ENCODE results near the gene GPER1. TPM values are rescaled to one million over a fixed set of nuclear protein-coding genes. Genes with fewer than 3 reads are reported as not detected.
"Not testable (repeated sequence)": the region's sequence is repeated elsewhere in the genome, so short reads cannot be mapped to it uniquely, and the experiment has no call there.

GPER1 gene
- total and polyA plus RNA-seq, 7 donors = 3.5 to 15.8 (median 4.6) TPM

DNA sequence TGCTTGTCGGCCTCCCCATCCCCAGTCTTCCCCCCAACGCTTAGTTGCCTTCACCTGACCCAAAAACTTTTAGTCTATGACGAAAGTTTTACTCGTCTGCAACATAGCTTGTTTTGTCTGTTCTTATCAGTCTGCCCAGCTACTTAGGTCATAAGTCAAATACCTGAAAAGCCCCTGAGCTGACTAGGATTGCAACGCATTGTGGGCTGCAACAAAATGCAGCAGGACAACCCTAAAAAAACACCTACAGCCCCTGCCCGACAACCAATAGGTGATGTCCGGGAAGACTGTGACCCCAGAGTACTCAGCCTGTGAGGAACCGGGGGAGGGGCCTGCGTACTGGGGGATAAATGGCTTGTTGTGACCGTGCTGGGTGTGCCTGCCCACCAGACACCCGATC, 19.3 kb upstream of the GPER1 start:
- Histone ChIP-seq H3K27me3 (no peaks in the 10 kb centered on the region), H3K9me3 (no peaks in the 10 kb centered on the region), H3K27ac (no peak overlapping the region), H3K36me3 (no peaks in the 10 kb centered on the region), H3K4me1 (peaks cover 0 to 21% (median 11%) of the 10 kb centered on the region in 4 donors), H3K4me3 (no peak overlapping the region)
- DNase-seq = no peak
- WGBS, 2 donors = 85 to 88% methylated on average over 11 of the region's 11 CpGs
- no peak for TF ChIP-seq POLR2A (IDR thresholded peaks at IDR 0.05)
- TF ChIP-seq, protein P1, sequence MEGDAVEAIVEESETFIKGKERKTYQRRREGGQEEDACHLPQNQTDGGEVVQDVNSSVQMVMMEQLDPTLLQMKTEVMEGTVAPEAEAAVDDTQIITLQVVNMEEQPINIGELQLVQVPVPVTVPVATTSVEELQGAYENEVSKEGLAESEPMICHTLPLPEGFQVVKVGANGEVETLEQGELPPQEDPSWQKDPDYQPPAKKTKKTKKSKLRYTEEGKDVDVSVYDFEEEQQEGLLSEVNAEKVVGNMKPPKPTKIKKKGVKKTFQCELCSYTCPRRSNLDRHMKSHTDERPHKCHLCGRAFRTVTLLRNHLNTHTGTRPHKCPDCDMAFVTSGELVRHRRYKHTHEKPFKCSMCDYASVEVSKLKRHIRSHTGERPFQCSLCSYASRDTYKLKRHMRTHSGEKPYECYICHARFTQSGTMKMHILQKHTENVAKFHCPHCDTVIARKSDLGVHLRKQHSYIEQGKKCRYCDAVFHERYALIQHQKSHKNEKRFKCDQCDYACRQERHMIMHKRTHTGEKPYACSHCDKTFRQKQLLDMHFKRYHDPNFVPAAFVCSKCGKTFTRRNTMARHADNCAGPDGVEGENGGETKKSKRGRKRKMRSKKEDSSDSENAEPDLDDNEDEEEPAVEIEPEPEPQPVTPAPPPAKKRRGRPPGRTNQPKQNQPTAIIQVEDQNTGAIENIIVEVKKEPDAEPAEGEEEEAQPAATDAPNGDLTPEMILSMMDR (IDR thresholded peaks at IDR 0.05) = no peak
- TF ChIP-seq EP300 (IDR thresholded peaks at IDR 0.05) = no peak
- TF ChIP-seq POLR2AphosphoS5 (IDR thresholded peaks at IDR 0.05) = no peak
- intact Hi-C loops (cut with DNase I) = no loop called here

DNA sequence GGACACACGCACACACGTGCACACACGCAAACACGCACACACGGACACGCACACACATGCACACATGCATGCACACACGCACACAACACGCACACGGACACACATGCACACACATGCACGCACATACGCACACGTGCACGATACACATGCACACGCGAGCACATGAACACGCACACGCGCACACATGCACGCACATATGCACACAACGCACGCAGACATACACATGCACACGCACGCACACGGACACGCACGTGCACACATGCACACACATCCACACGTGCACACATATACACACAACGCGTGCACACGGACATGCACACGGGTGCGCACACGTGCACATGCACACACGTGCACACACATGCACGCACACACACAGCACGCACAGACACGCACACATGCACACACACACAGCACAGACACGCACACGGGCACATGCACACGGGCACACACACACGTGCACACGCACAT, 17.3 kb upstream of the GPER1 start:
- H3K36me3 ChIP-seq = no peaks in the 10 kb centered on the region
- intact Hi-C loops (cut with DNase I) = no loop called here
- WGBS, 2 donors = 93 to 95% methylated on average over 42 of the region's 42 CpGs
- H3K9me3 ChIP-seq = no peaks in the 10 kb centered on the region
- H3K4me1 ChIP-seq = peaks cover 0 to 15% (median 7%) of the 10 kb centered on the region in 4 donors
- no peak for DNase-seq
- TF ChIP-seq EP300 (IDR thresholded peaks at IDR 0.05) = no peak
- H3K27ac ChIP-seq = no peak overlapping the region
- H3K27me3 ChIP-seq = no peaks in the 10 kb centered on the region
- H3K4me3 ChIP-seq = no peak overlapping the region

- 94 to 97% methylated on average over 19 of the region's 19 CpGs for WGBS, 2 donors
- TF ChIP-seq POLR2A (IDR thresholded peaks at IDR 0.05) (no peak), EP300 (IDR thresholded peaks at IDR 0.05) (no peak), POLR2AphosphoS5 (IDR thresholded peaks at IDR 0.05) (no peak)
- TF ChIP-seq, protein P1 (IDR thresholded peaks at IDR 0.05) = no peak
- intact Hi-C loops (cut with DNase I) = no loop called here
- Histone ChIP-seq H3K36me3 (no peaks in the 10 kb centered on the region), H3K9me3 (no peaks in the 10 kb centered on the region), H3K27ac (no peak overlapping the region), H3K4me3 (no peak overlapping the region), H3K27me3 (no peaks in the 10 kb centered on the region), H3K4me1 (peaks cover 0 to 8% (median 0%) of the 10 kb centered on the region in 4 donors)
- no peak for DNase-seq
These were observed 16.1 kb upstream of the GPER1 start for GRCh38 chr7:1071731-1072254.

GRCh38 chr7:1073142-1073977, 14.6 kb upstream of the GPER1 start:
- no peak for DNase-seq
- 73 to 88% methylated on average over 61 of the region's 61 CpGs for WGBS, 2 donors
- Histone ChIP-seq H3K4me3 (peak overlapping the region in 3 of 4 donors; percentile 11 to 36 (median 23)), H3K36me3 (no peaks in the 10 kb centered on the region), H3K4me1 (peaks cover 0 to 8% (median 0%) of the 10 kb centered on the region in 4 donors), H3K9me3 (no peaks in the 10 kb centered on the region), H3K27ac (peak overlapping the region in 2 of 4 donors; percentile 2 to 7), H3K27me3 (no peaks in the 10 kb centered on the region)
- TF ChIP-seq POLR2AphosphoS5 (IDR thresholded peaks at IDR 0.05) (no peak), POLR2A (IDR thresholded peaks at IDR 0.05) (no peak), EP300 (IDR thresholded peaks at IDR 0.05) (no peak)
- TF ChIP-seq, protein P1 (IDR thresholded peaks at IDR 0.05) = no peak
- intact Hi-C loops (cut with DNase I) = no loop called here

DNA sequence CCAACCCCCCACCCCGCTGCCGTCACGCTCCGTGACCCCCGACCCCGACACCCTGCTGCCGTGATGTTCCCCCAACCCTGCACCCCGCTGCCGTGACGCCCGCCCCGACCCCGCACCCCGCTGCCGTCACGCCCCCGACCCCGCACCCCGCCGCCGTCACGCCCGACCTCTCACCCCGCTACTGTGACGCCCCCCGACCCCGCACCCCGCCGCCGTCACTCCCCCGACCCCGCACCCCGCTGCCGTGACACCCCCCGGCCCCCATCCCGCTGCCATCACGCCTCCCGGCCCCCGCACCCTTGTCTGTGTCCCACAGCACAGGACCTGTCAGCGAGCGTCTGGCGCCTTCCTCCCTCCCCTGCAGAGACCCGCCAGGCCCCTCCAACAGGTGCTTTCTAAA, 13.9 kb upstream of the GPER1 start:
- H3K4me3 ChIP-seq; H3K27me3 ChIP-seq; H3K27ac ChIP-seq; H3K4me1 ChIP-seq; DNase-seq; H3K36me3 ChIP-seq; intact Hi-C loops (cut with DNase I); H3K9me3 ChIP-seq: not testable (repeated sequence)
- WGBS, 2 donors = 94 to 95% methylated on average over 43 of the region's 43 CpGs

Measured in sigmoid colon (tissue), 7 donors.